ENCODE results near the gene SURF6.
"Not testable (repeated sequence)": the region's sequence is repeated elsewhere in the genome, so short reads cannot be mapped to it uniquely, and the experiment has no call there.

SURF6 gene

DNA sequence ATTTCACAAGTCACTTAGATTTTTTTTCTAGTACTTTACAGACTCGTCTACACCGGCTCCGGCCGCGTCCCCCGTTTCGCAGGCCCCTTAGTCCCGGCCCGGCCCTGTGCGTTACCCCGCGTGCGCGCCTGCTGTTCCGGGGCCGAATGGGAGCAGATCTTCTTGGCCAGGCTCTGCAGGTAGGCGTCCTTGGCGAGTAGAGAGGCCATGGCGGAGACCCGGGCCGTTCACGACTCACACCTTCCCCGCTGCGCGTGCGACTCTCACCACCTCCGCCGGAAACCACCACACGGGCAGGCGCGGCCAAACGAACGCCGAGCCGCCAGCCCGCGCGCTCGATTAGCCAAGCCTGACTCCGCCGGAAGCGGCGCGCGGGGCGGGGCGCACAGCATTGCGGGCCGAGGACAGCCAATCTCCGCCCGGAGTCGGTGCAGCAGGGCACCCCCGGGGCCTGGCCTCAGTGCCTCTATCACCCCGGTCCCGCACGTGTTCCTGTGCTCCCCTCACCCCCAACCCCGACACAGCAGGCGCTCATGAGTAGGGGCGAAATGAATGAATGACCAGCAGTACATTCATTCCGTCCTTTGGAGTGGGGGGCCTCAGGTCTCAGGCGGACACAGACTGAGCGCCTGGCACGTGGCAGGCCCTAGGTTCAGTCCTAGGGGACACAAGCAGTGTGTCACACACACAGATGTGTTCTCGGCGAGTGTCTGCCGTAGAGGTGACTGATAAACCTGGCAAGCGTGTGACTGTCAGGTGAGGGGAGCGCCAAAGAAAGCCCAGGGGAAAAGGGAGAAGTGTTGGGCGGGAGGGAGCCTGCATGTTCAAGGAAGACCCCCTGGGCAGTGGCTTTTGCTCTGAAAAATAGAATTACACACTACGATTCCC, at the start of gene SURF6:
TSS of gene SURF6 (minus strand) at position 265 of the 888 bp plus-strand sequence. CDS start at position 209, 56 bp downstream.
- peak; percentile 46 for DNase-seq (ENCODE audit: low read depth)

DNA sequence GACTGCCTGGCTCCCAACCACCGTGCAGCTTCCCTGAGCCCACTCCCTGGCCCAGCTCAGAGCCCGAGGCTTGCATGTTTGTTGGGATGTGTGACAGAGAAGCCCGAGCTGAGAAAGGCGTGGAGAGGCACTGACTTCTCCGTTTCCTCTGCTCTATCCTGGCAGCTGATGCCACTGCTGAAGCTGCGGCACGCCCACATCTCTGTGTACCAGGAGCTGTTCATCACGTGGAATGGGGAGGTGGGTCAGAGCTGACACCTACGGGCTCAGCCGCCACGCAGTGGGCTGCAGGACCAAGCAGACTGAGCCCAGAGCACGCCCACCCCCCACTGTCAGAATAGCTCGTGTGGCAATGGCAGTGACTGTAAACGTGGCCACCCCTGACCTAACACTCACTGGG, 49.5 kb upstream of the SURF6 start:
- no peak for DNase-seq (ENCODE audit: low read depth)

DNA sequence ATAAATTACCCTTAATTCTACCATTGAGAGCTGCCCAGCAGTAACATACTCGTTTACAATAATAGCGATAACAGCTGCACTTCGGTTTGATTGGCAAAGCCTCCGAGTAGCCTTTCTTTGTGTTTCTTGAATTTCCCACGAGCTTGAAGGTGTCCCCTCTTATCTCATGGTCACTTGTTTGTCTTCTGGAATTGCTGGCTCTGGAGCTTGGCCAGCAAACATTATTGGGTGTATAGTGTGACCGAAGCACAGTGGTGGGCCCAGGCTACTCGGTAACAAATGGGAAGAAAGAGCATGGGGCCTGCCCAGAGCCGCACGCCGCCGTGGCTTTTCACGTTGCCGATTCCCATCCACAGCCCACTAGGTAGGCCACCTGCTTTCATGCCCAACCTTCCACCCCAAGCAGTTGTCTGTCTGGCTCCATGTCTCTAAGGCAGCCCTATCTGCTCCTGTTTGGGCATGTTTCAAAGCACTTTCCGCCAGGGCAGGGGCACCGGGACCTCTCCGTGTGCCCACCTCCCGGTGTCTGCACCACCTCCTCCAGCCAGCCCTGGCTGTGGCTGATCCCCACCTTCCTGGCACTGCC, 48.8 kb upstream of the SURF6 start:
- no peak for DNase-seq (ENCODE audit: low read depth)

DNA sequence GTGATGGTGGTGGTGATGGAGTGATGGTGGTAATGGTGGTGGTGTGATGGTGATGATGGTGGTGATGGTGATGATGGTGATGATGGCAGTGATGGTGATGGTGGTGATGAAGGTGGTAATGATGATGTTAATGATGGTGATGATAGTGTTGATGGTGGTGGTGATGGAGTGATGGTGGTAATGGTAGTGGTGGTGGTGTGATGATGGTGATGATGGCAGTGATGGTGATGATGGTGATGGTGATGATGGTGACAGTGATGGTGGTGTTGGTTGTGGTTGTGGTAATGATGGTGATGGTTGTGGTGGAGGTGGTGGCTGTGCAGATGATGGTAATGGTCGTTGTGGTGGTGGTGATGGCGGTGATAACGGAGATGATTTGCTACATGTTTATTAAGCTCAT, 47.5 kb upstream of the SURF6 start:
- DNase-seq (ENCODE audit: low read depth), result no peak

DNA sequence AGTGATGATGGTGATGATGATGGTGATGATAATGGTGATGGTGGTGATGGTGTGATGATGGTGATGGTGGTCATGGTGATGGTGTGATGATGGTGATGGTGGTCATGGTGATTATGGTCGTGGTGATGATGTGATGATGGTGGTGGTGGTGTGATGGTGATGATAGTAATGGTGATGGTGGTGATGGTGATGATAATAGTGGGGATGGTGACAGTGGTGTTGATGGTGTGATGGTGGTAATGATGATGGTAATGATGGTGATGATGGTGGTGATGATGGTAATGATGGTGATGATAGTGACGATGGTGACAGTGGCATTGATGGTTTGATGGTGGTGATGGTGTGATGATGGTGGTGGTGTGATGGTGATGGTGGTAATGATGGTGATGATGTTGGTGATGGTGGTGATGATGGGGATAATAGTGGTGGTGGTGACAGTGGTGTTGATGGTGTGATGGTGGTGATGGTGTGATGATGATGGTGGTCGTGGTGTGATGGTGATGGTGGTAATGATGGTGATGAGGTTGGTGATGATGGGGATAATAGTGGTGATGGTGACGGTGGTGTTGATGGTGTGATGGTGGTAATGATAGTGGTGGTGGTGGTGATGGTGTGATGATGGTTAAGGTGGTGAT, 46.6 kb upstream of the SURF6 start:
- no peak for DNase-seq (ENCODE audit: low read depth)

DNA sequence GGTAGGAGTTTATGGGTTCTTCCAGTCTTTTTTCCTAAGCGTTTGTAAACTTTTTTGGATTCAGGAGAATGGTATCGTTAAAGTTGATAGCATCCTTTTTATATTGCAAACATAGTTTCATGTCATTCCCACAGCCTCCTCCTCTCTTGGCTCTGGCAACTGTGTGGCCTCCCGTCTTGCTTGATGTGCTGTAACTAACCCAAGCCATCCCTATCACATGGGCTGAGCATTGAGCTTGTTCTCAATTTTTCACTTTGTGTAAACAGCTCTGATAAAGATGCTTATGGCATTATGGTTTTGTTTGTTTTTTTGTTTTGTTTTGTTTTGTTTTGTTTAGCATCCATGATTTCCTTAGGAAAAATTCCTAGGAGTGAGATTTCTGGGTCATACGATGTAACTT, 44.7 kb upstream of the SURF6 start:
- DNase-seq (ENCODE audit: low read depth), result no peak

DNA sequence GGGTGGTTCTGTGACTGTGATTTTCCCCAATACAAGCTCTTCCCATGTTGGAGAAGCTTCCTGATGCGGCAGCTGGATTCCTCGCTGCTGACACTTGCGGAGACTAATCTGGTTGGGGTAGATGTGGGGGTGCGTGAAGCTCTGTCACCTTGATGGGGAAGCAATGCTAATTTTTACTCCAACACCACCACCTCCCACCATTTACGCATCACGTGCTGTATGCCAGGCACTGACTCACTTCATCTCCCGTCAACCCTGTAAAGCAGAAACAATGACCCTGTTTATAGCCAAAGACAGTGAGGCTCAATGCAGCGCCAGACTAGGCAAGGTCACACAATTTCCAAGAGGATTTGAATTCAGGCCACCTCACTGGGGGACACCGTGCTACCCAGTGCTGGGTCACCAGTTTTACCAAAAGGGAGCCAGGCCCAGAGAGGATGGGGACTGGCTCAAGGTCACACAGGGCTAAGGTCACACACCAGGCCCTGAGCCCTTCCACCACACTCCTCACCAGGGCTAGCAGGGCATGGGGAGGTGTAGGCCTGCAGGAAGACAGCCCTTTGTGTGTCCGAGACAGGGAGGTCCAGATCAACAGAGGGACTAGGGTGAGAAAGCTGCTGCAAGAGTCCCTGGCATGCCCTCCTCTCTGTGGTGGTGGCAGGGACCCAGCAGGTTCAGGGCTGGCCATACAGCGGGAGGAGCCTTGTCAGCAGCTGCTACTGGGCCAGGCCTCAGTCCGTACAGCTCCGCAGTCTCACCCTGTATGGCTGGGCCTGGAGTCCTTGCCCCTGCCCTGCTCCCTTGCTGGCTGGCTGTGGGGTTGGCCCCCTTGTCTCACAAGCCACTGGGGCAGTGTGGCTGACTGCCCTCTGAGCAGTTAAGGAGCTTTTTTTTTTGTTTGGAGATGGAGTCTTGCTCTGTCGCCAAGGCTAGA, 43.4 kb upstream of the SURF6 start:
- no peak for DNase-seq (ENCODE audit: low read depth)

DNA sequence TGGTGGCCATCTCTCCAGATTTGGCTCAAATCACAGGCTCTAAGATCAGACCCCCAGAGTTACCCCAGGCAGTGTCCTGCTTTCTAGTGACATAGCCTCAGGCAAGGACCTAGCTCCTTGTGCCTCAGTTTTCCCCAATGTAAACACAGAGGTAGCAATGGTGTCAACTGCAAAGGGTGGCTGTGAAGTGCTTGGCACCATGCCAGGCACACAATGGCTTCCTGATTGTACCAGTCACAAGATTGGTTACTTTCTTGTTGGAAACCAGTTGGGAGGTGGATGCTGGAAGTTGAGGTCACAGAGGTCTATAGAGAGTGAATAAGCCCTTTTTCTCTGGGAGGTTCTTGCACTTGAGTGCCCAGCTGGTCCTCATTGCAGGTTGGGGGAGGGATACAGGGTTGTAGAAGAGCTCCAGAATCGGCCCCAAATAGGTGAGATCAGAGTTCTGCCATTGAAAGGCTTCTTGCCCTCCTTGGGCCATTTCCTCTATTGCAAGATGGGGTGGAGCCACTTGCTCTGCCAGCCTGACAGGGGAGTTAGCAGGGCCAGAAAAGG, 42.5 kb upstream of the SURF6 start:
- no peak for DNase-seq (ENCODE audit: low read depth)

DNA sequence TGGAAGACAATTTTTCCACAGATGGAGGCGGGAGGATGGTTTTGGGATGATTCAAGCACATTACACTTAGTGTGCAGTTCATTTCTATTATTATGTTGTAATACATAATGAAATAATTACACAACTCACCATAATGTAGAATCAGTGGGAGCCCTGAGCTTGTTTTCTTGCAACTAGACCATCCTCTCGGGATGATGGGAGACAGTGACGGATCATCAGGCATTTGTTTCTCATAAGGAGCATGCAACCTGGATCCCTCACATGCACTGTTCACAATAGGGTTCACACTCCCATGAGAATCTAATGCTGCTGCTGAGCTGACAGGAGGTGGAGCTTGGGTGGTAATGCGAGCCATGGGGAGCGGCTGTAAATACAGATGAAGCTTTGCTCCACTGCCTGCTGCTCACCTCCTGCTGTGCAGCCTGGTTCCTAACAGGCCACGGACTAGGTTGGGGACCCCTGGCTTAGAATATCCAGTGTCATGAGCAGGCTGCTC, 41.8 kb upstream of the SURF6 start:
- no peak for DNase-seq (ENCODE audit: low read depth)

DNA sequence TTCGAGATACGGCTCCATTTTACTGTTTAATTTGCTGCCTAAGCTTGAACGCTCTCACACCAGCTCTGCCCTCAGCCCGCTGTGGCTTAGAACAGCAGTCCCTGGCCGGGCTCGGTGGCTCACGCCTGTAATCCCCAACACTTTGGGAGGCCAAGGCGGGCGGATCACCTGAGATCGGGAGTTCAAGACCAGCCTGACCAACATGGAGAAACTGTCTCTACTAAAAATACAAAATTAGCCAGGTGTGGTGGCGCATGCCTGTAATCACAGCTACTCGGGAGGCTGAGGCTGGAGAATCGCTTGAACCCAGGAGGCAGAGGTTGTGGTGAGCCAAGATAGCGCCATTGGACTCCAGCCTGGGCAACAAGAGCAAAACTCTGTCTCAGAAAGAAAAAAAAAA, 41.3 kb upstream of the SURF6 start:
- not testable (repeated sequence) for DNase-seq (ENCODE audit: low read depth)

DNA sequence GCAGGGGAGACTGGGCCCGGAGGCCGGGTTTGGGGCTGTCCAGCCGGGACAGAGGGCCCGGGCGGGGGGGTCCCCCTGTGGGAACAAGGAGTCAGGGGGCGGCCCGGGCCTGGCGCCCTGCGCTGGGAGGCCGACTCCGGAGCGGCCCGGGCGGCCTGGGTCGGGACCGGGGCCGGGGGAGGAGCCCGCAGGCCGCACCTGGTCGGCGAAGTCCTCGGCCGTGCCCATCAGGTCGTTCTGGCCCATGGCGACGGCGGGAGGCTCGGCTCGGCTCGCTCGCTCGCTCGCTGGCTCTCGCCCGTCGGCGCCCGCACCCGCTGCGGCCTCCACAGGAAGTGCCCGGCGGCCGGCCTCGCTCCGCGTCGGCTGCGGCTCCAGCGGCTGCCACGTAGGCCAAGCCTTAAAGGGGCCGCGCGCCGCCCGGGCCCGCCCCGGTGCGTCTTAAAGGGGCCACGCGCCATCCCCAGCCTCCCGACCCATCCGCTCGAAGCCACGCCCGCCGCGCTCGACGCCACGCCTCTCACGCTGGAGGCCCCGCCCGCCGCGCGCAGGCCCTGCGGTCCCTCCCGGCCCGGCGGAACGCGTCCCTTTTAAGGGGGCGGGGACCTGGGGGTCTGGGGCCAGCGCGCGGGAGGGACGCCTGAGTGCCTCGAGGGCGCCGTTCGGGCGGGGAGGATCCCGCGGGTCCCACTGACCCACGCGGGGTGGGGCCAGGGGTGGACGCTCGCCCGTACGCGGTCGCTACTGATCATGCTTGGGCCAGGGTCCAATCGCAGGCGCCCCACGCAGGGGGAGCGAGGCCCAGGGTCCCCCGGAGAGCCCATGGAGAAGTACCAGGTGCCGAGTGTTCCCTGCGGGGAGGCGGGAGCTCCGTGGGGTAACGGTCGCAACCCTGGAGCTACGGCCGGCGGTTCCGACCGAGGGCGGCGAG, 40.0 kb upstream of the SURF6 start, which contains the start of the genes STKLD1 and SURF4:
TSS of gene STKLD1 (plus strand) at position 643 of the 931 bp plus-strand sequence. CDS start at position 751, 108 bp downstream.
TSS of gene SURF4 (minus strand) at position 337 of the 931 bp plus-strand sequence. CDS start at position 246, 91 bp downstream.
- DNase-seq (ENCODE audit: low read depth), result peak; percentile 55

DNA sequence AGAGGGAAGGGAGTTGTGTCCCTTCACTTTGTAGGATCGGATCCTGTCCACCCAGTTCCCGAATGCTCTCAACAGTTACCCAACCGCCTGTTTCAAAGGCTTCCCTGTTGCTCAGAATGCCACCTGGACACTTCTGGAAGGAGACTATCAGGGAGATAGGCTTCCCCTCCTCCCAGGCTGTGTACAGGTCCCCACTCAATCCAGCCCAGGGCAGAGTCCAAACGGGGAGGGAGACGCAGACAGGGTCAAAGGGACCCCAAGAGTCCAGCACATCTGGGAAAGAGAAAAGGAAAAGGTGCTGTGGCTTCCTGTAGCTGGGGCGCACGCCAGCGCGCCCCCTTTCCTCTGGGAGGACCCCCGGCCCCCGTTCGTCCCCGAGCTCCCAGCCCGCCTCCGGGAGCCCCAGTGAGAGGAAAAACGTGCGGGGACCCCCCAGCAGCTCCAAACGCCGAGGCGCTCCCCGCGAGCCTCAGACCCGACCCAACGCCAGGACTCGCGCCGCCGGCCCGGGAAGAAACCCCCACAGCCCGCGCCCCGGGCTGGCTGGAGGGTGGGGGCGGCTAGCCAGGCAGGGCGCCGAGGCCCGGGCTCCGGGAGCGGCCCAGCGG, 39.2 kb upstream of the SURF6 start:
- DNase-seq (ENCODE audit: low read depth), result no peak

DNA sequence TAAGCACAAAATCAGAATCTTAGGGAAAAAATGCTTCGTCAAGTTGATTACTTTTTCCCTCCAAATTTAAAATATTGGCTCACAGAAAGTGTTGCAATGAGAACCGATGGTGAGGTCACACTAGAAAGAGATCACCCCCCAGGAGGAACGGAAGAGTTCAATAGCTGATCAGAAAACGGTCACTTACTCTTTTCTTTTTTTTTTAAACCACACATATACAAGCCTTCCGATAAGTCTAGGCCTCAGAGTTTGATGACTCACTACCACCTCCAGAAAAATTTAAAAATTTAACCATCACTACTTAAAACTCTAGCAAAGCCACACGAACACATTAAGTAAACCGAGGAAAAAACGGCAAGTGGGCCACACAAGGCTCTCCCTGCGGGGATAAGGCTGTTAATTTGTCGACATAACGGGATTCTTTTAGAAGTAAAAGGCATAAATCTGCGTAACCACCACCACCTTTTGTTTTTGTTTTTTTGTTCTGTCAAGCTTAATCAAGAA, 38.7 kb upstream of the SURF6 start:
- peak; percentile 41 for DNase-seq (ENCODE audit: low read depth)

DNA sequence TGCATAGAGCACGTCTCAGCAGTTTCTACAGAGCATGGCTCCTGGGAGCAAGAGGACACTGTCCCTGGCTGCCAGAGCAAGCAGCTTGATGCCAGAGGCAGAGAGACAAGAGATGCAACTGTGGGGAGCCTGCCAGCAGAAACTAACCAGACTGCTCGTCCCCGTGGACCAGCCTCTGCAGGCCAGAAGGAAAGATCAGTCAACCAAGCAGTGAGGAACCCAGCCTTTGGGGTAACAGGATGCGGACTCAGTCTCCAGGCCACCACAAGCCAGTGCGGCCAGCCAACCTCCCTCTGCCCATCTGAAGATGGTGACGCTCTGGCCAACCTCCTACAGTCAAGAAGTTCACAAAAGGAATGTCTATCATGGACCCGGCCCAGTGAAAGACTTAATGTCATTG, 36.2 kb upstream of the SURF6 start:
- DNase-seq (ENCODE audit: low read depth), result no peak

DNA sequence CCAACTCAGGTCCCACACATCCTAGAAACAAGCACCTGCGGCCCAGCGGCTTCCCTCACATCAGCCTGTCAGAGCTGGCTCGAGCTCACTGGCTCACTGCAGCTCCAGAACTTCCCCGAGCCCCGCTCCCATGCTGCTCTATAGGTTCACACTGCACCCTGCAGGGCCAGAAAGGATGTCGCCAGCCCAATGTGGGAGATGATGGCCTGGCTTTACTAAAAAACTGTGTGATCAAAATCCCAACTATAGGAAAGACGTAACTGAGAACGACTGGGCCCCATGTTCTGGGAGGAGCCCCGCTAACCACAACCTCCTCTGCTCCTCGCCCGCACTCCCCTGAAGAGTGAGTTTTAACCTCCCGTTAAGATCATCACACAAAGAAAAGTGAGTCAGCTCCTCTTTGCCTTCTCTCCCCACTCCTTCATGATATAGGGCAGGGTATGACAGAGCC, 35.3 kb upstream of the SURF6 start:
- DNase-seq (ENCODE audit: low read depth), result no peak

DNA sequence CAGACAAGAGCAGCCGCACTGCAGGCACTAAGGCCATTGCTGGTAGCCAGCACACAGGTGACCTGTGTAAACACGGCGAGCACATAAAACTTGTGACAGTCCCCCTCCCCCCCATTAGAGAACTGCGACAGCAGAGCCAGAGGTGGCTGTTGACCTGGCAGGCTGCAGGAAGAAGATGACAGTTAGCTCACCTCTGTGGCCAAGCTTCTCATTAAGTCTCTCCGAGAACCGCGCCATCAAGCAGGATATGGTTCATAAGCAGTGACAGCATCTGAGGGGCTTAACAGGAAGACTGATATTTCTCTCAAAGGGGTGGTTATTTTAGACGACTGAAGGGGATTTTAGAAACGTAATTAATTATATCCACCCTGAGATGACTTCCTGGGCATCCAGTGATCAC, 34.7 kb upstream of the SURF6 start:
- DNase-seq (ENCODE audit: low read depth), result no peak

DNA sequence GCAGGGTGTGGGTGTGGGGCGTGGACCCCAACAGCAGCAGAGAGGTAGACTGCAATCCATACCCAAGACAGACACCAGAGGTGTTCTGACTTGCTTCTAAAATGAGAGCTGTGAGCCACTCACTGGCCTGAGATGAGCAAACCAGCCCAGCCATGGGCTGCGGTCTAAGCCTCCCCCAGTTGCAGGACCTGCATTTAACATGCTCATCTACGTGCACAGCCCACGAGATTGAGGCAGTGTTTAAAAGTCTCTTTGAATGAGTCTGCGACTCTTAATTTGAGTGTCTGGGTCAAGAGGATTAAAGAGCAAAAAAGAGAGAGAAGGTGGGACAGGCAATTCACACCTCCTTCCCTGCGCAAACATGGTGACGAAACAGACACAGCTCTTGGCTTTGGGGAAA, 33.9 kb upstream of the SURF6 start:
- no peak for DNase-seq (ENCODE audit: low read depth)

DNA sequence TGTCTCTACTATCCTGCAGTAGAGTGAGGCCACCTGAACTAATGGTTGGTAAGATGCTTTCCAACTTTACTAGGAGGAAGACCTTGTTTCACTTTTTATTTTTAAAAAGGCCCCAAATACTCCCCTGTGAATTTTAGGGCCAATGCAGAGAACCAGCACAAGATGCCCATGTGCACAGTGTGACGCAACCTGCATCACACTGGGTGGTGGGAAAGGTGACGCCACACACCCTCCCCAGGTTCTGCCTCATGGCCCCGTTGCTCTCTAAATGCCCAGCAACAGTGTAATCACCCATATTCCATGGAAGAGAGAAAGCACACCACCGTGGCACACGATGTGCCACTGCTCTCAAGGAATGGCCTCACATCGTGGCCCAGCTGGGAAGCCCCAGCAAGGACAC, 33.4 kb upstream of the SURF6 start:
- no peak for DNase-seq (ENCODE audit: low read depth)

DNA sequence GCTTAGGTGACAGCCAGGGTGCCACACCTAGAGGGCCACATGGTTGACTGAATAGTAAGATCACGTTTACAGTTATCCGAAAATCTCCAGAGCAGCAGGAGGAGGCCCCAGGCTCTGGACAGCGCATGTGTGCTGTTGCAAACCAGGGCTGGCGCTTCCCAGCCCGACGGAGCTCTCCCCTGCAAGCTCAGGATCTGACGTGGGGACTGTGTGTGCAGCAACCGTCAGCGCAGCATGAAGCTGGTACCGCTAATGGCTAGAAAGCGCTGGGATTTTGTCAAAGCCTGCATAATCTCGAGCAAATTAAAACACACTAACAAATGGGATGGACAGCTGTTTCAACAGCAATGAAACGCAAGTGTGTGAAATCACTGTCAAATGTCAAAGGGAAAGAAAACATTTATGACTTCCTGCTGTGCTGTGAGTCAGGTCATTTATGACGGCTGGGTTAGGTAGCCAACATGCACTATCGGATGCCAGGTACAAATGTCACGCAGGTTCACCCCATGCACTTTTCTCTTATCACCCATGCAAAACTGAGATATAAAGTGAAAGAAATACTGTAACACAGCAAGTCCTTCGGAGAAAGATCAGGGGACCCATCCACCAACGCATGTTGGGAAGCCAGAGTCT, 32.4 kb upstream of the SURF6 start:
- DNase-seq (ENCODE audit: low read depth), result no peak
